Vagina (tissue), 2 donors: ENCODE measurements around the gene ESPL1. TPM values are rescaled to one million over a fixed set of nuclear protein-coding genes. Genes with fewer than 3 reads are reported as not detected.

Experiments used
- DNase-seq, 2 donors: peaks; one replicate each; pipeline ENCODE4 v3.0.0-alpha.2; 2017; ENCODE audit errors: extremely low spot score in 2 of 2
- H3K27ac ChIP-seq: fragments of 200-600 bp; sonication (generic); one replicate; pipeline ENCODE4 v1.5.1; 2019
- H3K27me3 ChIP-seq: fragments of 200-600 bp; sonication (generic); one replicate; pipeline ENCODE4 v1.5.1; 2019
- H3K36me3 ChIP-seq, 2 donors: fragments of 200-600 bp; sonication (generic); one replicate each; pipeline ENCODE4 v1.5.1; 2017 to 2019
- H3K4me1 ChIP-seq: fragments of 200-600 bp; sonication (generic); one replicate; pipeline ENCODE4 v1.5.1; 2019
- H3K4me3 ChIP-seq, 2 donors: fragments of 200-600 bp; sonication (generic); 1 replicate in 1 of 2; 2 replicates in 1 of 2; pipeline ENCODE4 v1.5.1; 2016 to 2019
- H3K9me3 ChIP-seq: fragments of 200-600 bp; sonication (generic); one replicate; pipeline ENCODE4 v1.5.1; 2019
- CTCF ChIP-seq, 3 experiments: fragments of 450-650 bp in 2 of 3; fragments of 200-600 bp in 1 of 3; sonication (generic) in 1 of 3; IDR thresholded peaks; one replicate each; pipeline ENCODE4 v1.5.1; 2017 to 2019; ENCODE audit warnings: antibody characterized with exemption in 3 of 3, mild to moderate bottlenecking in 2 of 3, moderate library complexity in 2 of 3
- POLR2A ChIP-seq, 2 donors: fragments of 450-650 bp; IDR thresholded peaks; one replicate each; pipeline ENCODE4 v1.6.1; 2017; ENCODE audit warnings: antibody characterized with exemption in 2 of 2, mild to moderate bottlenecking in 2 of 2, moderate library complexity in 2 of 2
- POLR2AphosphoS5 ChIP-seq, 2 donors: sonication (generic); formaldehyde crosslinking; IDR thresholded peaks; one replicate each; pipeline ENCODE4 v1.9.0; 2017; ENCODE audit warnings: antibody characterized with exemption in 2 of 2, mild to moderate bottlenecking in 2 of 2, low read depth in 1 of 2; ENCODE audit not compliant: insufficient read depth in 1 of 2
- intact Hi-C: fragments of 100-400 bp; cut with DNase I; formaldehyde crosslinking; loops from one replicate; pipeline ENCODE4 v1.15.1; 2023
- total RNA-seq: library from RNA; depleted of rRNA; stranded (reverse); fragments of >200 nt; gene quantifications from one replicate; pipeline ENCODE4 v1.2.3, GENCODE V29; 2016

Gene ESPL1
- total RNA-seq, 1 donor from 2014 or later: 17.7 TPM

GRCh38 chr12:53220694-53221202 lies 47.4 kb upstream of the ESPL1 start:
- intact Hi-C loops: no loop called here
- Histone ChIP-seq H3K36me3 (peaks cover 0 to under 1% of the 10 kb centered on the region in 2 donors), H3K27me3 (no peaks in the 10 kb centered on the region), H3K4me3 (peak overlapping the region; percentile 75 to 91), H3K9me3 (no peaks in the 10 kb centered on the region), H3K27ac (peak overlapping the region; percentile 99), H3K4me1 (peaks cover 74% of the 10 kb centered on the region)
- DNase-seq: no peak
- TF ChIP-seq POLR2A (IDR thresholded peaks at IDR 0.05) (peak in 1 of 2 donors; percentile 23), POLR2AphosphoS5 (IDR thresholded peaks at IDR 0.05; ENCODE audit: insufficient read depth in 1 of 2, low read depth in 1 of 2) (peak in 1 of 2 donors; percentile 67), CTCF (IDR thresholded peaks at IDR 0.05) (no peak)

GRCh38 chr12:53221203-53222080 lies 46.7 kb upstream of the ESPL1 start:
- peak overlapping the region; percentile 99 for H3K27ac ChIP-seq
- H3K36me3 ChIP-seq: no peaks in the 10 kb centered on the region
- no peak for DNase-seq
- no peaks in the 10 kb centered on the region for H3K27me3 ChIP-seq
- TF ChIP-seq CTCF (IDR thresholded peaks at IDR 0.05) (no peak), POLR2A (IDR thresholded peaks at IDR 0.05) (peak in 1 of 2 donors; percentile 56), POLR2AphosphoS5 (IDR thresholded peaks at IDR 0.05; ENCODE audit: insufficient read depth in 1 of 2, low read depth in 1 of 2) (peak in 1 of 2 donors; percentile 64)
- no peaks in the 10 kb centered on the region for H3K9me3 ChIP-seq
- intact Hi-C loops: no loop called here
- H3K4me3 ChIP-seq: peak overlapping the region; percentile 75 to 91
- peaks cover 71% of the 10 kb centered on the region for H3K4me1 ChIP-seq

GRCh38 chr12:53222170-53222721 lies 45.9 kb upstream of the ESPL1 start:
- intact Hi-C loops: no loop called here

GRCh38 chr12:53222806-53223261 lies 45.3 kb upstream of the ESPL1 start:
- intact Hi-C loops: no loop called here
- H3K27ac ChIP-seq: peak overlapping the region; percentile 99
- no peaks in the 10 kb centered on the region for H3K27me3 ChIP-seq
- H3K4me1 ChIP-seq: peaks cover 67% of the 10 kb centered on the region
- no peaks in the 10 kb centered on the region for H3K9me3 ChIP-seq
- TF ChIP-seq POLR2A (IDR thresholded peaks at IDR 0.05): no peak
- no peak for TF ChIP-seq POLR2AphosphoS5 (IDR thresholded peaks at IDR 0.05; ENCODE audit: insufficient read depth in 1 of 2, low read depth in 1 of 2)
- TF ChIP-seq CTCF (IDR thresholded peaks at IDR 0.05): no peak
- no peak for DNase-seq
- H3K4me3 ChIP-seq: peak overlapping the region; percentile 12 to 75
- peaks cover 0 to 11% of the 10 kb centered on the region in 2 donors for H3K36me3 ChIP-seq

More at GRCh38 chr12:53222170-53222721, 45.9 kb upstream of the ESPL1 start:
- Histone ChIP-seq H3K9me3 (no peaks in the 10 kb centered on the region), H3K4me3 (peak overlapping the region; percentile 75 to 91), H3K4me1 (peaks cover 67% of the 10 kb centered on the region), H3K36me3 (peaks cover 0 to 6% of the 10 kb centered on the region in 2 donors), H3K27me3 (no peaks in the 10 kb centered on the region), H3K27ac (peak overlapping the region; percentile 99)
- no peak for DNase-seq
- TF ChIP-seq POLR2A (IDR thresholded peaks at IDR 0.05): no peak
- no peak for TF ChIP-seq POLR2AphosphoS5 (IDR thresholded peaks at IDR 0.05; ENCODE audit: insufficient read depth in 1 of 2, low read depth in 1 of 2)
- no peak for TF ChIP-seq CTCF (IDR thresholded peaks at IDR 0.05)
